ENCODE data around the gene PWWP2B.

PWWP2B gene

GRCh38 chr10:132460691-132461090 lies 63.7 kb downstream of the PWWP2B start:
- CTCF ChIA-PET, result interaction anchor here (0.8 to 7.1 kb wide), 11 partner anchors 9 to 194 kb away, joined by 3 to 151 read pairs (median 9); no protein-coding TSS in a partner anchor
- no peak for DNase-seq (ENCODE audit: low read depth, low spot score)
- POLR2A ChIA-PET, result no interaction called here
- no peak for TF ChIP-seq CTCF (IDR thresholded peaks at IDR 0.05; ENCODE audit: insufficient read depth, low read length, missing control alignments)
- H3K4me3 ChIP-seq (ENCODE audit: low read depth, low read length), result no peak overlapping the region

GRCh38 chr10:132461103-132461682 lies 64.2 kb downstream of the PWWP2B start:
- no peak overlapping the region for H3K4me3 ChIP-seq (ENCODE audit: low read depth, low read length)
- no peak for DNase-seq (ENCODE audit: low read depth, low spot score)
- no peak for TF ChIP-seq CTCF (IDR thresholded peaks at IDR 0.05; ENCODE audit: insufficient read depth, low read length, missing control alignments)
- ChIA-PET CTCF (interaction anchor here (0.8 to 7.1 kb wide), 11 partner anchors 10 to 236 kb away, joined by 3 to 151 read pairs (median 4); no protein-coding TSS in a partner anchor), POLR2A (no interaction called here)

GRCh38 chr10:132461683-132462231 lies 64.8 kb downstream of the PWWP2B start:
- no peak for DNase-seq (ENCODE audit: low read depth, low spot score)
- no peak for TF ChIP-seq CTCF (IDR thresholded peaks at IDR 0.05; ENCODE audit: insufficient read depth, low read length, missing control alignments)
- ChIA-PET CTCF (interaction anchor here (0.8 to 7.1 kb wide), 7 partner anchors 8 to 237 kb away, joined by 3 to 151 read pairs (median 4); no protein-coding TSS in a partner anchor), POLR2A (no interaction called here)
- no peak overlapping the region for H3K4me3 ChIP-seq (ENCODE audit: low read depth, low read length)

- CTCF ChIA-PET, result interaction anchor here (1.0 to 7.1 kb wide), 7 partner anchors 9 to 195 kb away, joined by 3 to 151 read pairs (median 6); no protein-coding TSS in a partner anchor
- POLR2A ChIA-PET, result no interaction called here
- DNase-seq (ENCODE audit: low read depth, low spot score), result no peak
- TF ChIP-seq CTCF (IDR thresholded peaks at IDR 0.05; ENCODE audit: insufficient read depth, low read length, missing control alignments), result no peak
- no peak overlapping the region for H3K4me3 ChIP-seq (ENCODE audit: low read depth, low read length)
Observed at GRCh38 chr10:132462463-132463332, 65.7 kb downstream of the PWWP2B start.

- no peak overlapping the region for H3K4me3 ChIP-seq (ENCODE audit: low read depth, low read length)
- POLR2A ChIA-PET, result no interaction called here
- no peak for TF ChIP-seq CTCF (IDR thresholded peaks at IDR 0.05; ENCODE audit: insufficient read depth, low read length, missing control alignments)
- CTCF ChIA-PET, result interaction anchor here (0.7 to 7.1 kb wide), 7 partner anchors 9 to 194 kb away, joined by 3 to 151 read pairs (median 4); no protein-coding TSS in a partner anchor
- DNase-seq (ENCODE audit: low read depth, low spot score), result no peak
Observed at GRCh38 chr10:132463333-132464255, 66.6 kb downstream of the PWWP2B start.

Measured in AG04449 (cell line).